ENCODE measurements around the gene TXNDC2.
A peak's percentile ranks its signal among the peaks of the same experiment; 100 is the strongest.

The TXNDC2 gene

GRCh38 chr18:9874728-9875127, 11.0 kb upstream of the TXNDC2 start:
- H3K4me1 ChIP-seq (ENCODE audit: control insufficient read depth, insufficient read depth, low read length) = peaks cover 33% of the 10 kb centered on the region
- H3K36me3 ChIP-seq (ENCODE audit: insufficient read depth, low read length) = no peaks in the 10 kb centered on the region
- no peaks in the 10 kb centered on the region for H3K9me3 ChIP-seq (replicated peaks; ENCODE audit: low read length)
- H3K27me3 ChIP-seq (ENCODE audit: control insufficient read depth, insufficient read depth, low read length) = no peaks in the 10 kb centered on the region
- no peak overlapping the region for H3K4me3 ChIP-seq (ENCODE audit: low read length)
- H3K9ac ChIP-seq (ENCODE audit: low read depth, low read length) = no peak overlapping the region
- no peak overlapping the region for H3K4me2 ChIP-seq (ENCODE audit: low read length)

- H3K9me3 ChIP-seq (replicated peaks; ENCODE audit: low read length) = no peaks in the 10 kb centered on the region
- H3K4me1 ChIP-seq (ENCODE audit: control insufficient read depth, insufficient read depth, low read length) = peaks cover 18% of the 10 kb centered on the region
- H3K36me3 ChIP-seq (ENCODE audit: insufficient read depth, low read length) = no peaks in the 10 kb centered on the region
- peak overlapping the region; percentile 78 for H3K4me2 ChIP-seq (ENCODE audit: low read length)
- peak overlapping the region; percentile 72 for H3K9ac ChIP-seq (ENCODE audit: low read depth, low read length)
- no peaks in the 10 kb centered on the region for H3K27me3 ChIP-seq (ENCODE audit: control insufficient read depth, insufficient read depth, low read length)
- H3K4me3 ChIP-seq (ENCODE audit: low read length) = no peak overlapping the region
Measured at GRCh38 chr18:9876212-9876866, 9.4 kb upstream of the TXNDC2 start.

- H3K4me2 ChIP-seq (ENCODE audit: low read length) = peak overlapping the region; percentile 78
- peaks cover 18% of the 10 kb centered on the region for H3K4me1 ChIP-seq (ENCODE audit: control insufficient read depth, insufficient read depth, low read length)
- H3K36me3 ChIP-seq (ENCODE audit: insufficient read depth, low read length) = no peaks in the 10 kb centered on the region
- peak overlapping the region; percentile 50 for H3K4me3 ChIP-seq (ENCODE audit: low read length)
- no peaks in the 10 kb centered on the region for H3K27me3 ChIP-seq (ENCODE audit: control insufficient read depth, insufficient read depth, low read length)
- H3K9me3 ChIP-seq (replicated peaks; ENCODE audit: low read length) = no peaks in the 10 kb centered on the region
- peak overlapping the region; percentile 72 for H3K9ac ChIP-seq (ENCODE audit: low read depth, low read length)
Measured at GRCh38 chr18:9876867-9877654, 8.7 kb upstream of the TXNDC2 start.

- Histone ChIP-seq H3K27me3 (ENCODE audit: control insufficient read depth, insufficient read depth, low read length) (no peaks in the 10 kb centered on the region), H3K9me3 (replicated peaks; ENCODE audit: low read length) (no peaks in the 10 kb centered on the region), H3K36me3 (ENCODE audit: insufficient read depth, low read length) (no peaks in the 10 kb centered on the region), H3K4me1 (ENCODE audit: control insufficient read depth, insufficient read depth, low read length) (peaks cover 18% of the 10 kb centered on the region), H3K9ac (ENCODE audit: low read depth, low read length) (peak overlapping the region; percentile 72), H3K4me2 (ENCODE audit: low read length) (peak overlapping the region; percentile 78), H3K4me3 (ENCODE audit: low read length) (peak overlapping the region; percentile 50)
Measured at GRCh38 chr18:9877655-9878014, 8.1 kb upstream of the TXNDC2 start.

DNA sequence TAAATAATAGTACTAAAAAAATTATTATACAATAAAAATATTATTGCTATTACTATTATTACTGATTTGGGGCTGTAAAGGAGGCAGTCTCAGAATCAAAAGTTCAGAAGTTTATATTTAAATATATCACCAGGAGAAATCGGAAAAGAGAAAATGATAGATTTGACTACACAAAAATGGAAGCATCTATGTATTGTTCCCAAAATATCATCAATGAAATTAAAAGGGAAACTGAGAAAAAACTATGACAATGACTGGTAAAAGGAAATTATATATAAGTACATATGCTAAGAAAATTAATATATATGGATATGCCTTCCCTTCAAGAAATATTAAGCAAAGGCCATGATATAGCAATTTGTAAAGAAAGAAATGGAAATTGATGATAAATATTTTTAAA, 7.7 kb upstream of the TXNDC2 start:
- Histone ChIP-seq H3K36me3 (ENCODE audit: insufficient read depth, low read length) (no peaks in the 10 kb centered on the region), H3K9ac (ENCODE audit: low read depth, low read length) (no peak overlapping the region), H3K4me3 (ENCODE audit: low read length) (no peak overlapping the region), H3K9me3 (replicated peaks; ENCODE audit: low read length) (no peaks in the 10 kb centered on the region), H3K4me1 (ENCODE audit: control insufficient read depth, insufficient read depth, low read length) (peaks cover 18% of the 10 kb centered on the region), H3K27me3 (ENCODE audit: control insufficient read depth, insufficient read depth, low read length) (no peaks in the 10 kb centered on the region), H3K4me2 (ENCODE audit: low read length) (no peak overlapping the region)

GRCh38 chr18:9878783-9879242, 7.0 kb upstream of the TXNDC2 start:
- no peaks in the 10 kb centered on the region for H3K27me3 ChIP-seq (ENCODE audit: control insufficient read depth, insufficient read depth, low read length)
- no peaks in the 10 kb centered on the region for H3K9me3 ChIP-seq (replicated peaks; ENCODE audit: low read length)
- H3K4me3 ChIP-seq (ENCODE audit: low read length) = no peak overlapping the region
- H3K9ac ChIP-seq (ENCODE audit: low read depth, low read length) = no peak overlapping the region
- no peaks in the 10 kb centered on the region for H3K36me3 ChIP-seq (ENCODE audit: insufficient read depth, low read length)
- H3K4me1 ChIP-seq (ENCODE audit: control insufficient read depth, insufficient read depth, low read length) = peaks cover 18% of the 10 kb centered on the region
- no peak overlapping the region for H3K4me2 ChIP-seq (ENCODE audit: low read length)

- H3K4me1 ChIP-seq (ENCODE audit: control insufficient read depth, insufficient read depth, low read length) = peaks cover 9% of the 10 kb centered on the region
- H3K9me3 ChIP-seq (replicated peaks; ENCODE audit: low read length) = no peaks in the 10 kb centered on the region
- no peak overlapping the region for H3K4me3 ChIP-seq (ENCODE audit: low read length)
- H3K9ac ChIP-seq (ENCODE audit: low read depth, low read length) = no peak overlapping the region
- no peaks in the 10 kb centered on the region for H3K36me3 ChIP-seq (ENCODE audit: insufficient read depth, low read length)
- H3K27me3 ChIP-seq (ENCODE audit: control insufficient read depth, insufficient read depth, low read length) = no peaks in the 10 kb centered on the region
- no peak overlapping the region for H3K4me2 ChIP-seq (ENCODE audit: low read length)
Measured at GRCh38 chr18:9884090-9884489, 1.7 kb upstream of the TXNDC2 start.

DNA sequence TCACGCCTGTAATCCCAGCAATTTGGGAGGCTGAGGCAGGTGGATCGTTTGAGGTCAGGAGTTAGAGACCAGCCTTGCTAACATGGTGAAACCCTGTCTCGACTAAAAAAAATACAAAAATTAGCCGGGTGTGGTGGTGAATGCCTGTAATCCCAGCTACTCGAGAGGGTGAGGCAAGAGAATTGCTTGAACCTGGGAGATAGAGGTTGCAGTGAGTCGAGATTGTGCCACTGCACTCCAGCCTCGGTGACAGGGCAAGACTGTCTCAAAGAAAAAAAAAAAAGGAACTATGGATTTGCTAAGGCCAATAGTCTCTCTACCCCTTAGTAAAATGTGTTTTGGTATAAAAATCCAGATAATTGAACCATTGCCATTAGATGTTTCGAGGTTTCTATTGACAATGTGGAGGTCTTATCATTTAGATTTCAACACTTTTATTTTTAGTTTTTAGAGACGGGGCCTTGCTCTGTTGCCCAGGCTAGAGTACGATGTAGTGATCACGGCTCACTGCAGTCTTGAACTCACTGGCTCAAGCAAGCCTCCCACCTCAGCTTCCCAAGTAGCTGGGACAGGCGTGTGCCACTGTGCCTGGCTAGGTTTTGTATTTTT, 1.1 kb upstream of the TXNDC2 start:
- H3K4me2 ChIP-seq (ENCODE audit: low read length) = no peak overlapping the region
- H3K9me3 ChIP-seq (replicated peaks; ENCODE audit: low read length) = no peaks in the 10 kb centered on the region
- no peak overlapping the region for H3K9ac ChIP-seq (ENCODE audit: low read depth, low read length)
- no peak overlapping the region for H3K4me3 ChIP-seq (ENCODE audit: low read length)
- peaks cover 9% of the 10 kb centered on the region for H3K4me1 ChIP-seq (ENCODE audit: control insufficient read depth, insufficient read depth, low read length)
- H3K27me3 ChIP-seq (ENCODE audit: control insufficient read depth, insufficient read depth, low read length) = no peaks in the 10 kb centered on the region
- no peaks in the 10 kb centered on the region for H3K36me3 ChIP-seq (ENCODE audit: insufficient read depth, low read length)

DNA sequence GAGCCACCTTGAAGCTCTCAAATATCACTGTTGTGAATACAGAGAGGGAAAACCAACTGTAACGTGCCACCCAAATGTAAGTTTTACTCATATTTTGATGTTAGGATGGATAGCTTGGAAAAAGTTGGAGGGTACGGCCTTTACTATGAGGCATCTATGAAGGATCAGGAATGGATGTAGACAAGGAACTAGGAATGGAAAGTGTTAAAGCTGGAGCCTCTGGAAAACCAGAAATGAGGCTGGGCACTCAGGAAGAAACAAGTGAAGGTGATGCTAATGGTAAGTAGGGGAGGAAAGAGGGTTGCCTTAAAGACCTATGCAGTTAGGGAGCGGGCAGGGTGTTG, 204 bp downstream of the TXNDC2 start:
- H3K4me3 ChIP-seq (ENCODE audit: low read length) = no peak overlapping the region
- H3K4me2 ChIP-seq (ENCODE audit: low read length) = no peak overlapping the region
- no peaks in the 10 kb centered on the region for H3K9me3 ChIP-seq (replicated peaks; ENCODE audit: low read length)
- H3K4me1 ChIP-seq (ENCODE audit: control insufficient read depth, insufficient read depth, low read length) = peaks cover 10% of the 10 kb centered on the region
- no peak overlapping the region for H3K9ac ChIP-seq (ENCODE audit: low read depth, low read length)
- no peaks in the 10 kb centered on the region for H3K27me3 ChIP-seq (ENCODE audit: control insufficient read depth, insufficient read depth, low read length)
- no peaks in the 10 kb centered on the region for H3K36me3 ChIP-seq (ENCODE audit: insufficient read depth, low read length)

DNA sequence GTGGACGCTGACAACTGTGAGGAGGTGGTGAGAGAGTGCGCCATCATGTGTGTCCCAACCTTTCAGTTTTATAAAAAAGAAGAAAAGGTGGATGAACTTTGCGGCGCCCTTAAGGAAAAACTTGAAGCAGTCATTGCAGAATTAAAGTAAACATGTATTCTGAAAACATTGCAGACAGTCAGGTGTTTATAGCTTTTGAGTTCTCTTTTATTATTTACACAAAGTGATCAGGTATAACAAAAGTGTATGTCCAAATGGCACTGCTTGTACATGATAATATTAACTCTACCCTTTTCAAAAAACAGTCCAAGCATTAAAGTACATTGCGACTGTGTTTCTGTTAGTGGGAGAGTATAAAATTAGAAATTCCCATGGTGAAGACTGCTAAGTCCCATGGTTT, 2.2 kb downstream of the TXNDC2 start:
- Histone ChIP-seq H3K36me3 (ENCODE audit: insufficient read depth, low read length) (no peaks in the 10 kb centered on the region), H3K9me3 (replicated peaks; ENCODE audit: low read length) (no peaks in the 10 kb centered on the region), H3K27me3 (ENCODE audit: control insufficient read depth, insufficient read depth, low read length) (no peaks in the 10 kb centered on the region), H3K4me2 (ENCODE audit: low read length) (no peak overlapping the region), H3K4me1 (ENCODE audit: control insufficient read depth, insufficient read depth, low read length) (peaks cover 19% of the 10 kb centered on the region), H3K9ac (ENCODE audit: low read depth, low read length) (no peak overlapping the region), H3K4me3 (ENCODE audit: low read length) (no peak overlapping the region)

- Histone ChIP-seq H3K27me3 (ENCODE audit: control insufficient read depth, insufficient read depth, low read length) (no peaks in the 10 kb centered on the region), H3K9me3 (replicated peaks; ENCODE audit: low read length) (no peaks in the 10 kb centered on the region), H3K36me3 (ENCODE audit: insufficient read depth, low read length) (no peaks in the 10 kb centered on the region), H3K9ac (ENCODE audit: low read depth, low read length) (no peak overlapping the region), H3K4me3 (ENCODE audit: low read length) (no peak overlapping the region), H3K4me2 (ENCODE audit: low read length) (no peak overlapping the region), H3K4me1 (ENCODE audit: control insufficient read depth, insufficient read depth, low read length) (peaks cover 18% of the 10 kb centered on the region)
Measured at GRCh38 chr18:9890196-9890595, 4.4 kb downstream of the TXNDC2 start.
